HCT116 (cell line): Measurements from ENCODE around the gene RAB4A.

ENCODE experiments used
- ATF3 ChIP-seq: IDR thresholded peaks from 2 replicates; pipeline ENCODE4 v1.6.1; 2012
- CTCF ChIP-seq, 3 experiments: fragments of 200-600 bp in 1 of 3; sonication (generic) in 1 of 3; IDR thresholded peaks in 2 of 3; conservative IDR thresholded peaks in 1 of 3; 2 replicates each; pipeline ENCODE4 v1.5.1; 2012 to 2017; ENCODE audit warnings: low read depth in 2 of 3, low read length in 2 of 3, antibody characterized with exemption in 1 of 3, borderline replicate concordance in 1 of 3, control low read depth in 1 of 3, mild to moderate bottlenecking in 1 of 3, mixed read lengths in 1 of 3, mixed run types in 1 of 3, moderate library complexity in 1 of 3; ENCODE audit not compliant: insufficient read depth in 1 of 3
- EZH2 ChIP-seq: fragments of 200-600 bp; sonication (generic); IDR thresholded peaks from 2 replicates; pipeline ENCODE4 v1.6.1; 2017; ENCODE audit warnings: antibody characterized with exemption, mixed run types
- EZH2phosphoT487 ChIP-seq: fragments of 200-600 bp; IDR thresholded peaks from 2 replicates; pipeline ENCODE4 v1.6.1; 2018; ENCODE audit warnings: antibody characterized with exemption, borderline replicate concordance
- MAX ChIP-seq: IDR thresholded peaks from 2 replicates; pipeline ENCODE4 v1.6.1; 2012
- POLR2A ChIP-seq: IDR thresholded peaks from 2 replicates; pipeline ENCODE4 v1.7.0; 2011; ENCODE audit warnings: borderline replicate concordance; ENCODE audit not compliant: insufficient read depth, insufficient read length; ENCODE audit errors: extremely low read depth

DNA sequence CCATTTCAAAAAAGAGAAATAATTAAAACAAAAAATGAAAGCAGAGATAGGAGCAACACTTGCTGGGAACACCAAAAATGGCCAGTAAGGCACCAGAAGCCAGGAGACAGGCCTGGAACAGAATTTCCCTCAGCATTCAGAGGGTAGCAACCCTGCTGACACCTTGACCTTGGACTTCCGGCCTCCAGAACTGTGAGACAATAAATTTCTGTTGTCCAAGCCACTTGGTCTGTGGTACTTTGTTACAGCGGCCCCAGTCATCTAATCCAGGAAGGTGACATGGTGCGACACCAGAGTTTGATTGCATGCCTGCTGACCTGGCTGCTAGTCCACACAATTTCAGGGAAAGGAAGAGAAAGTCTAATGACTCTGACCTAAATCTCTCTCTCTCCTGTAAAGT is 10.6 kb upstream of the RAB4A start:
- TF ChIP-seq EZH2 = no peak
- no peak for TF ChIP-seq CTCF (IDR thresholded peaks at IDR 0.05 in 2 of 3, conservative IDR thresholded peaks at IDR 0.05 in 1 of 3; ENCODE audit: borderline replicate concordance in 1 of 3, insufficient read depth in 1 of 3, low read depth in 2 of 3, low read length in 2 of 3)
- no peak for TF ChIP-seq POLR2A
- no peak for TF ChIP-seq EZH2phosphoT487
- TF ChIP-seq MAX = no peak
- no peak for TF ChIP-seq ATF3
